SW 1271 (cell line): Measurements from ENCODE around the gene NPFFR1.

Source experiments
- DNase-seq, 2 experiments: peaks; one replicate each; lab custom pipeline; 2025; lab: John Stamatoyannopoulos, UW

Gene NPFFR1

DNA sequence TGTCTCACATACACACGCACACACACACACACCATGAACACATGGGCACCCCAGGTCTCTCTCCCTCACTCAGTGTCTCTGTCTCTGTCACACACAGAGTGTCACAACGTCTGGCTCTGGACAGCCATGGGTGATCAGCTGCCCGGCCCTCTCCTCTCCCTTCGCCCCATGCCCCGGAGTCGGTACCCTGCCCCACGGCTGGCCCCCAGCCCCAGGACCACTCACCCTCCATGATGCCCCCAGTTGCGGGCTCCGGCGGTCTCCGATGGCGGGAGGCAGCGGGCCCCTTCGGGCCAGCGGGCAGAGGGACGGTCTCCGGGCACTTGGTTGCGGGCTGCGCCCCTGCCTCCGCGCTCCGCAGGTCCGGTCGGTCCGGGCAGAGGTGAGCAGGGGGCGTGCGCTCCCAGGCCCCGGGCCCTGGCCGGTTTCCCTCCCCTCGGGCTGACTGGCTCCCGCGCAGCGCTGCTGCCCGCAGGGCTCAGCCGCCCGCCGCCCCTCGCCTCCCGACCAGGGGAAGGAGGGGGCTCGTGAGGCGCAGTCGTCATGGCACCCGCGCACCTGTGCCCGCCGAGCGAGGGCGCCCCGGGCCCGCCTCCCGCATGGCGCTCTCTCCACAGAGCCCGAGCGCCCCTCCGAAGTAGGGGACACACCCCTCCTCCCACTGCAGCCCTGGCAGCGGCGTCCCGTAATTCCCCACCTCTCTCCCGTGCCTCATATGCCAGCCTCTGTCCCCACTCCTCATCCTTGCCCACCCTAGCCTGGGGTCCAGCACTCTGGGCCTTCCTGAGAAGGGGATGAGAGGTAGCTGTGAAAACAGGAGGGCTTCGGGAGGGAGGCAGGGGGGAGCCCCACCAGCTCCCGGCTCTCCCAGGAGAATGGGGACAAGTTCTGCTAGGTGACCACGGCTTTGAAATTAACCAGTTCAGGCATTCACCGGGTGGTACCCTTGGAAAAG lies at the start of gene NPFFR1:
Gene NPFFR1 (minus strand): TSS at position 560 of the 955 bp plus-strand sequence. CDS start 328 bp downstream, at position 232.
- DNase-seq: no peak

DNA sequence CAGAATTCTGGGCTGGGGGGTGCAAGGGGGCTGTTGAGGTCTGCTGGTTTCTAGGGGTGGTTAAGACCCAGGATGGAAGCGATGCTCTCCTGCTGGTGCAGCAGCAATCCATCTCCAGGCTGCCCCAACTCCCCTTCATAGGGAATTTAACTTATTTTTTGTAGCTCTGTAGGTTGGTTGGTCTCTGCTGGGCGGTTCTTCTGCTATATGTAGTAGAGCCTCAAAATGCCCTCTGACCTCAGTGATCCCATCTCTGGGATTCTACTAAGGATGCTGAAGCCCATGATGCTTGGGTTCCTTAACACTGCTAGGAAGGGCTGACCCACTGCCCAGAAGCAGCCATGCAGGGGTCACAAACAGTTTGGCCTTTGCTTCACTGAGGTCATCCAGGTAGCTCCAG lies 49.5 kb upstream of the NPFFR1 start:
- no peak for DNase-seq

DNA sequence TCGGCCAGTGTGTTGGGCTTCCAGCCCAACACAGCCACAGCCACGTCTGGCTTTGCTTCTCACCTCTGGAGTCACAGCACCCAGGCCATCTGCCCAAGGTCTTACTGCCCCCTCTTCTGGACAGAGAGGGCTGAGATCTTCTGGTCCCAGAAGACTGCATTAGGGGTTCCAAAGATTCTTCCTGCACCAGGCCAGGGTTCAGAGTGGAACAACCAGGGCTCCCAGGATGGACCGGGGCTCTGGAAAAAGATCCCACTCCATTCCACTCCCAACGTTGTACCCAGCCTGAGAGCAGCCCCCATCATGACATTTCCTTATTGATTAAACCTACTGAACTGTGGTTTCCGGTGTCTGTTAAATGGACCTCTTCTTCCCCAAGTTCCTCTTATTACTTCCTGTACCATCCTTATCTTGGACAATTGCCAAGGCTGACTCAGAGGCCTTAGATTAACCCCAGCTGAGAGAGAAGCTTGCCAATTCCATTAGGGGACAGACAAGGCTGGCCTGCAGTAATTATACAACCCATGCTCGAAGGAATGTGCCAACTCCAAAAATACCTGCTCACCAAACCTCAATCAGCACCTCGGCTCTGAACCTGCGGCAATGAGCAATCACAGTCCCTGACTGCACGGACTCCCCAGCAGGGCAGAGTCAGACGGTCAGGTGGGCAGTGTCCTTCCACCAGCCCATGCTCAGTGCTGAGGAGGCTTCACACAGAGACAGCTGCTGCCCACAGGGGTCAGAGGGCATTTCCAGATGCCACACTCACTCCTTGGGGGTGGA lies 47.9 kb upstream of the NPFFR1 start:
- DNase-seq: peak; percentile 14 to 79

DNA sequence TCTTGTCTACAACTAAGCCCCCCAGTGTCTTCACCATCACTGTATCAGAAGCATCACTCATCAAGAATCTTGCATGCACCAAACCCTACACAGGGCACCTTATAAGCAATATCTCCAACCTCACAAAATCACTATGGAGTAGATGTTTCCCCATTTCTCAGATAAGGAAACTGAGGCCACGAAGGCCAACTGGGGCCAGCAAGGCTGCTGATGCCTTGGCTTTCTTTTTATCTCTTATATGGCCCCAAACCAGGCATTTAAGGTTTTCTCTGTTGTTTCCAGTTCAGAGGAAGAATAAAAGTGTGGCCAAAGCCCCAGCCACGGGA lies 47.3 kb upstream of the NPFFR1 start:
- DNase-seq: no peak

- DNase-seq: no peak
Observed at GRCh38 chr10:70330671-70331070, 46.9 kb upstream of the NPFFR1 start.

GRCh38 chr10:70328967-70329366 lies 45.2 kb upstream of the NPFFR1 start:
- no peak for DNase-seq

DNA sequence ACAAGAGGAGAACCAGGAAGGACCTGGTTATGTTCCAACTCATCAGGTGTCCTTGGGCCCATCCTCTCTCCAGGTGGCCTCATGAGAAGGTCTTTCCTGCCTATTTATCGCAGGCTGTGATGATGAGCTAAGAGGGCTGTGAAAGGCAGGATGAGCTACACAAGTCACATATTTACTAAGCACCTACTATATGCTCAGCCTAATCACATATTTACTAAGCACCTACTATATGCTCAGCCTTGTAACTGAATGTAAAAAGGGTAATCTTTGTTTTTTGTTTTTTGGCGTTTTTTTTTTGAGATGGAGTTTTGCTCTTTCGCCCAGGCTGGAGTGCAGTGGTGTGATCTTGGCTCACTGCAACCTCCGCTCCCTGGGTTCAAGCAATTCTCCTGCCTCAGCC lies 44.2 kb upstream of the NPFFR1 start:
- DNase-seq: no peak

DNA sequence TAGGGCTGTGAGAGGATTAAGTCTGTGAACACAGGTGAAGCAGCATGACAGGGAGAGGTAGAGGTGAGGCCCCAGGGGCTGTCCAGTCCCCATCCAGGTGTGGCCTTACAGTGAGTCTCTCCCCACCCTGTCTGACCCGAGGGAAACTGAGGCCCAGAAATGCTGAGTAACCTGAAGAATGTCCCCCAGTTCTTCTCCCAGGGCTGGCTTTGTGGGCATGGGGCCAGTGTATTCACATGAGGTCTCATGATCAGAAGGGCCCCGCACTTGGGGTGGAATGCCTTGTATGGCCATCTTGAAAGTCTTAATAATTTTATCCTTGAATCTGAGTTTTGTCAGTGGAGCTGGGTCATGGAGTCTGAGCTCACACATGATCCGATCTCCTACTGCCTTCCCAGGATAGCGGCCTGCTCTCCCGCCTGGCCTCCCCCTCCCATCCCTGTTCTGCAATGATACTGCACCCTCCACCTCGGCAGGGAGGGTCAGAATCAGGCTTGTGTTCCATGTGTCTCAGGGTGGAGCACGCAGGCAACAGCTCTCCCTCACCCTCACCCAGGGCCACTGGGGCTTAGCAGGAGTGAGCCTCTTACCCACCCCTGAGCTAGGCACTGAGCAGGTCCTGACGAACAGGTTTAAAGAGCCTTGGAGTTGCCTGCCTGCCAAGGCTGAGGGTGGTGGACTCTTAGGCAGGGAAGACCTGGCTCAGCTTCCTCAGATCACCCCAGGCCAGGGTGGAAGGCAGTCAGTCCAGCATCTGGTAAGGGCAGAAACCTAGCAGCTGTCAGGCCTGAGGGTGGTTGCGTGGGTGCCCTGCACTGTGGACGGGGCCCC lies 41.4 kb upstream of the NPFFR1 start:
- DNase-seq: no peak

DNA sequence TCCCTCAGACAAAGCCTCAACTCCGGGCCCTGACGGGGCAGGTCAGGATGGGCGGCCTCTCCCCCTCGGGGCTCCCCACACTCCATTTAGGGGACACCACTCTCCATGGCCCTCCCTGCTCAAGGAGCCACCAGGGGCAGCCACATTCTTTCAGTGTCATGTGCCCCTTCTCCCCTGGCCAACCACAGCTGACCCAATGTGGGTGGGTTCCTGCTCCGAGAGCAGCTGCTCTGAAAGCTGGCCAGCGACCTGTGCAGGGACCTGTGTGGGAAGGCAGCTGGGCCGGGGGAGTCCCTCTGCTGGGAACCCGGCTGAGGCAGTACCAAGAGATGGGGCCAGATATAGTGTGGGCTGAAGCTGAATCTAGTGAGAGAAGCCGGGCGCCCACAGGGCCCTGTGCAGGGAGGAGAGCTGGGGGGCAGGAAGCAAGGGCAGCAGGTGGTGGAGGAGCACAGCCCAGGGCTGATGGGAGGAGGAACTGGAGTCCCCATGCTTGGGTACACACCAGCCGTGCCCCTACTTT lies 40.6 kb upstream of the NPFFR1 start:
- no peak for DNase-seq

DNA sequence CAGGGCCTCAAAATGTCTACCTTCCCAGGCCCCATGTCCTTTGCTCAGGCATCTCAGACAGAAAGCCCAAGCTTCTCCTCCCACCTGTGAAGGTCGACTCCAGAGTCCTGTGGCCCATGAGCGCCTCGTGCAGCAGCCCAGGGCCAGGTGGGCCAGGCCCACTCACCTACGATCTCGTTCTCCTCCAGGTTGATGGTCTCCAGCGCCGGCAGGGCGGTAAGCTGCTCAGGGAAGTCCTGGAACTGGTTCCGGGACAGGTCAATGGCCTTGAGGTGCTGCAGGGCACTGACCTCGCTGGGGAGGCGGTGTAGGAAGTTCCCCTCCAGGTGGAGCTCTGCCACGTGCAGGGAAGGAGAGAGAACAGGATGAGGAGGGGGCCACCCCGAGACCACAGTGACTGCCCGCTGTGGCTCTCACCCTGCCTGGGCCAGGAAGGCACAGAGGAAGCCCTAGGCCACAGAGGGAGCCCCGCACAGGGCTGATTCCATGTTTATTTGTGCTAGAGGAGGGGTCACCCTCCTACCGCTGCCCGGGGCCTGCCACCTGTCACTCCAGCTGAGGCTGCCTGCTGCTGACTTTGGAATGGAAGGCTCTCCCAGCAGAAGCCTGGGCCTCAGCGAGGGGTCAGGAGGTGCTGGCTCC lies 40.0 kb upstream of the NPFFR1 start:
- no peak for DNase-seq

DNA sequence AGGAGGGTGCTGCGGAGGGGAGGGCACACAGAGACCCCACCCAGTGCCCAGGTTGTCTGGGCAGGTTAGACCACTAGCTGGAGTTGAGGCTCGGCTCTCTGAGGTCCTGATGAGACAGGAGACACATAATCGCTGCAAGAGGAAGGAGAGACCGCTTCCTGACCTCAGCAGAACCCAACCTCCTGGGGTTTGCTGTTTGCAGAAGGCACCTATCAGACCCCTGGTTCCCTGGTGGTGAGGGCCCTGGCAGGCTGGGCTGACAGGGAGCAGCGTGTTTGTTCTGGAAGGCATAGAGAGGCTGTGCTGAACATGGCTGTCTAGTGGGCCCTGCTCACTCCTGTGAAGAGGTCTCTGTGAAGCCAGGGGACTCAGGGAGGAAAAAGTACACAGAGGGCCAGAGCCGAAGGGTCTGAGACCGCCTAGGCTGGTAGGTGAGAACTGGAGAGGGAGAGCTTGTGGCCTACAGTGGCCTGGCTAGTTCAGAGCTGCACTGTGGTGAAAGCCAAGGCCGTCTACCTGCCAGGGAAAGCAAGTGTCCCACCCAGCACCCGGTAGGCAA lies 39.4 kb upstream of the NPFFR1 start:
- DNase-seq: no peak

- no peak for DNase-seq
Observed at GRCh38 chr10:70321897-70322890, 38.4 kb upstream of the NPFFR1 start.

- no peak for DNase-seq
Observed at GRCh38 chr10:70321233-70321632, 37.4 kb upstream of the NPFFR1 start.

DNA sequence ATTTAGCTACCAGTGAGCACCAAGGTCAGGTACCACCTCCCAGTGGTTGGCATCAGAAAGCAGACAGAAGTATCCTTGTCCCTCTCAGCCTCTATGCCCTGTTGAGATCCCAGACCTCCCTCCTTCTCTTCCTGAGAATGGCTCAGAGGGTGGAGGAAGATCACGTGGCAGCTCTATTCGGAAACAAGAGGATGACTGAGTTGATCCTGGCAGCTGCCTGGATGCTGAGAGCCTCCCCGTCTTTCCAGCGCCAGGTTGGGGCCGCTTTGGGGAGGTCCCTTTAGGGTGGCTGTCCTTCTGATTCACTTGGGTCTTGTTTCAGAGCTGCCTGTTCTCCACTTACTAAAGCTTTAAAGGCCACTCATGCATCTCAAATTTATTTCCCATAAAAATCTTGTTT lies 36.9 kb upstream of the NPFFR1 start:
- no peak for DNase-seq

GRCh38 chr10:70319824-70320223 lies 36.0 kb upstream of the NPFFR1 start:
- no peak for DNase-seq

DNA sequence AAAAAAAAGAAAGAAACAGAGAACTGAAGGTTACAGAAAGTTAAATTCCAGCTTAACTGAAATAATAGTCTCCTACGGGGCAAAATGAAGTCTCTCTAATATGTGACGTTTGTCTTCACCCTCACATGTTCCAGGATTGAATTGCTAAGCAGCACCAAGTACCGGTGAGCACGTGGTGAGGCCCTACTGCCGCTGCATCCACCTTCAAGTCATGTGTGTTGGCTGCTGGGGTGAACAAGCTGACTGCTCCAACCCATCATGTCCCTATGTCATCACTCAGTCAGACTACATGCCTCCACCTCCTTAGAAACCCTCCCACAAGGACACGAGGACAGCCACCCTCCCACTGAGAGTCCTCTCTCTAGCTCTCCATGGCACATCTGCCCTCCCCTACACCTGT lies 35.4 kb upstream of the NPFFR1 start:
- DNase-seq: no peak

DNA sequence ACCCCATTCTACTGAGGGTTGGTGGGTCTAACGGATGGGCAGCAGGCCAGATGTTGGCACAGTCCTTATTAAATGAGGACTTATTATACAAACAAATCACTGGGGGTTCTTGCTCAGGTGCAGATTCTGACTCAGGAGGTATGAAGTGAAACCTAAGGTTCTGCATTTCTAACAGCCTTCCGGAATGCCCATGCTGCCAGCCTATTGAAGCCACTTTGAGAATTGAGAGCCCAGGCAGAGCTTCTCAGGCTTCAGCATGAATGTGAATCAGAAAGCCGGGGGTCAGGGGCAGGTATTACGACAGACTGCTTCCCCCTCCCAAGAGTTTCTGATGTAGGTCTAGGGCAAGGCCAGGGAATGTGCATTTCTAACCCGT lies 34.1 kb upstream of the NPFFR1 start:
- DNase-seq: no peak

- no peak for DNase-seq
Observed at GRCh38 chr10:70317272-70317942, 33.6 kb upstream of the NPFFR1 start.

DNA sequence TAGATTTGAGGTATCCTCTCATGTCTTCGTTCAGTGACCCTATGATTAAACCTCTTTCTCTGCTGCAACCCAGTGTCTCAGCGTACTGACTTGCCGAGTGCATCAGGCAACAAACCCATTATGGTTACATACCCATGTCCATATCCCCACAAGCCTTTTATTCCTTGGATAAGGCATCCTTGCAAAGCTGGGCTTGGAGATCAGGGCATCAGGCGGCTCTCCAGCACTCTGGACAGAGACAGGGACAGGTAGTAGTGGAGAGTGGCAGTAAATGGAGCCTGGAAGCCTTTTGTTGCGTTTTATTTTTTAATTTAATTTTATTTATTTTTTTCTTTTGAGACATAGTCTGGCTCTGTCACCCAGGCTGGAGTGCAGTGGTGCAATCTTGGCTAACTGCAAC lies 32.0 kb upstream of the NPFFR1 start:
- DNase-seq: no peak
